Measurements from ENCODE around the gene TEKT3.

TEKT3 gene

DNA sequence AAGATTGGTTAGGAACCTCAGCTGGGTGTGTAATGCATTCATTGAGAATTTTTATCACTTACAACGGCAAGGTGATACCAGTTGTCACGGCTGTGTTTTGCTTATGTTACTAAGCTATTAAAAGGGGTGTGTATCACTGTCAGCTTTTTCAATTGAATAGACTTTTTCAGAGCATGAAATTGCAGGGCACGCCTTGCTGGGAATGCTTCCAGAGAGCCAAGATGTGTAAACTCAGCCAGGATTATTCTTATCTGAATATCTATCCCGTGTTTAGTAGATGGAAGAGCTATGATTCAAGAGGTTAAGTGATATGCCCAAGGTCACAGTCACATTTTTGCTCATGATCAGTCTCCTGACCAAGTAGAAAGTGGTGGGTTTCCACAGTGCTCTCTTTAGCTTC lies 6.6 kb upstream of the TEKT3 start:
- no peak for DNase-seq

DNA sequence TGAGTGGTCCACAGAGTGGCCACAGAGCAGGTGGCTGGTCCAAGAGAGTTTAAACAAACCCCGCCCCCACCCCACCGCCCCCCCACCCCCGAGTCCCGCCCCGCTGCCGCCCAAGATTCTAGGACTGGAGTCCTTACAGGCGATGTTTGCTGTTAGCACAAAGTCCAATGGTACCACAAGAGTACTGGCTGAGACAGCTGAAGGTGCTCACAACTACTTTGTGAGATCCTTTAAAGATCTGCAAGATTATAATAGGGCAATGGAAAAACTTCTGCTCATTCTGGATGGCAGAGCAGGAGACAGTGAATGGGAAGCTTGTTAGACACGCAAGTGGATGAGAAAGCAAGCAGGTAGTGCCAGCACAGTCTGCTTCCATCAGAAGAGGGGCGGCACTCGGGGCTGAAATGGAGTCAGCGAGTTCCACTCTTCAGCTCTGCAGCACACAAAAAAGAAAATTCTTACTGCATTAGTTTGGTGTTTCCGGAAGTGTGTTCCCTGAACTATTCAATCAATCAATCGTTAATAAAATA lies 4.7 kb upstream of the TEKT3 start:
- DNase-seq = no peak

DNA sequence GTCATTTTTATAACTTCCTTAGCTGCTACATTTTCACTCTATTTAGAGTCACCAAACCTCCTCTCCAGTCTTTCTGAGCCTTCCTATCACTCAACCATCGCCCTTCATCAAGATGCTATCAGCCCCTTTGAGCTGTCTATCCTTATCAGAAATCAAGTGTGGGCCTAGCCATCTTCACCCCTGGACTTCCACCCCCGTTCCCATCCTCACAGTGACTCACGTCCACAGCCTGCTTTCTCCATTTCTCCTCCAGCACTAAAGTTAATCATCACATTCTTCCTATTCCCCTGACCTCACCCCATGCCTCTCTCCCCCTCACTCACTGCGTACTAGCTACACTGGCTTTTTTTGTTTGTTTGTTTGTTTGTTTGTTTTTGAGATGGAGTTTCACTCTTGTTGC lies 2.4 kb upstream of the TEKT3 start:
- DNase-seq = no peak

DNA sequence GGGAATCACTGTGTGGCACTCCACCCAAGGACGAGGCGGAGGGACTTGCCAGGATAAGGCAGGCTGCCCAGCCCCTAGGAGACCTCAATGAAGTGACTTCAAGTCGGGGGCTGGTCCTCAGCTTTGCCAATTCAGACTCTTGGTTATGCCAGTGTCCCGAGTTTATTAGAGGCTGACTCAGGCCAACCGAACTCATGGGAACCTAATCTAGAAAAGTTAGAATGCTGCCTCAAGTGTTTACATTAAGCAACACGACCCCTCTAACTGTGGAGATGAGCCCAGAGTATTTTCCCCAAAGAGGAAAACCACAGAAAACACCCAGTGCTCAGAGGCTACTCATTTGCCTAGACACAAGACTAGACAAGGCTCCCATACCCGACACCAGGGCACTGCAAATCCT lies 1.1 kb upstream of the TEKT3 start:
- DNase-seq = no peak

DNA sequence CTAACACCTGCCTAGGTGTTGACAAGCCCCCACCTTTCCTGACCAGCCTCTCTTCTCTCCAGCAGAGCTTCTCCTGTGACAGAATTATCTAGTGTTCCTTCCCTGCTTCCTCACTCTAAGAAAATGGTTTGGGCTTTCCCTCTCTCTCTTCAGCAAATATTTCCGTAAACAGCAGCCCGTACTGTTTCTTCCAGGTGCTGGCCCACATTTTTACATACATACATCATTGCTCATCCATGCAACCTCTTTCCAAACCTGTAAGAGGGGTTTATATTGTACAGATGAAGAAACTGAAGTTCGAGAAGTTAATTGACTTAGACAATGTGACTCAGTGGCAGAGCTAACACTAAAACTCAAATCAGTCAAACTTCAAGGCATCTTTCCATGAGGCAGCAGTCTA lies 569 bp upstream of the TEKT3 start:
- no peak for DNase-seq

DNA sequence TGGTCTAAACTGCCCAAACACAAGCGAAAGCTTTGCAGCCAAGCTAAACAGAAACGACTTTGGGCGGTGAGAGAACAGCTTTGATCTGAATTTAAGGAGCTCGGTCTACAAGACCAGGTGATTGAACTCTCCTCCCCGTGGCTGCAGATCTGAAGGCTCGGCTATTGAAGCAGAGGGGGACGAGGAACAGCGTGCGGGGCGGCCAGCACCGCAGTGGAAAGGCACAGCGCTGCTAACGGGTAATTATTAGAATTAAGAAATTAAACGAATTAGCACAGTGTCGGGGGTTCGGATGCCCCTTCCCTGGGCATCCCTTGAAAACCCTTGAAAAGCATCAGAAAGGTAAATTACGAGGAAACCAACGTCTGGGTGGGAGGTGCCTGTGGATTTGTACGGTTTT lies 431 bp downstream of the TEKT3 start:
- no peak for DNase-seq

DNA sequence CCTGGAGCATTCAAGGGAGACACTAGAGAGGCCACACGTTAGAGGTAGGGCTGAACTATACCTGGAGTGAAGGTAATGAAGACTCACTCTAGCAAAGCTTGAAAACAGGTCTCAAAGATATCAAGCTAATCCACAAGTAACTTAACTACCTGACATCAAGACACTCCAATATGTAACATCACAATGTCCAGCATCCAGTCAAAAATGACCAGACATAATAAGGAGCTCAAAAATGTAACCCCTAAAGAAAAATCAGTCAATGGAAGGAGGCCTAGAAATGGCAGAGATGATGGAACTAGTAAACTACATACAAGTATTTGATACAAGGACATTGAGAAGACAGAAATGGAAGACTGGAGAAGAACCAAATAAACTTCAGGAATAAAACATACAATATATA lies 6.0 kb downstream of the TEKT3 start:
- DNase-seq = no peak

DNA sequence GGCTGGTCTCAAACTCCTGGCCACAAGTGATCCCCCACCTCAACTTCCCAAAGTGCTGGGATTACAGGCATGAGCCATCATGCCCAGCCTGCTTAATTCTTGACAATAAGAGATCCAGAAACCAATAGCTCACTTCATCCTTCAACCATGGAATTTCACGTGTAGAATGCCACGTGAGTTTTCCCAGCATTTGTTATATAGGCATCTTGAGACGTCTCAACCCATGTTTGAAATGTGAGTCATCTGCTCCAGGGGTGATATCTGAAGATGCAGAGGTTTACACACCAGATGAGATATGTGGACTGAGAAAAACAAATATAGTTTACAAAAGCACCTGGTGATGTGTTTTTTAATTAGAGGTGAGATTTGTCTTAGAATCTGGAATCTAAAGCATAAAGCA lies 7.1 kb downstream of the TEKT3 start:
- DNase-seq = no peak

DNA sequence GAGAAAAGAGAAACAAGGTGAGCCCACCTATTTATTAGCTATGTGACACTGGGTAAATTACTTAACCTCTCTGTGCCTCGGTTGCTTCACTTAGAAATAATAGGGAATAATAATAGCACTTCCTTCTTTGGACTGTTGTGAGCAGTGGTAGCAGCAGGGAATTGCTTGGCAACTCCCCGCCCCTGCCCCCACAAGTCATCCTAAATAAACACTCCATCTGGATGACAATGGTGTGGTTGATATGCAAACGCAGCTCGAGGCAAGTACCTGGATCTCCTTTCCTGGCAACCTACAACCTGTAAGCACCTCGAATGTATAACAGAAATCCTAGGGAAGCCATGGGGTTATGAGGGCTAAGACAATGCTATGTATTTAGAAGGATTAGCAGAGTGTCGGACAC lies 9.1 kb downstream of the TEKT3 start:
- DNase-seq = no peak

DNA sequence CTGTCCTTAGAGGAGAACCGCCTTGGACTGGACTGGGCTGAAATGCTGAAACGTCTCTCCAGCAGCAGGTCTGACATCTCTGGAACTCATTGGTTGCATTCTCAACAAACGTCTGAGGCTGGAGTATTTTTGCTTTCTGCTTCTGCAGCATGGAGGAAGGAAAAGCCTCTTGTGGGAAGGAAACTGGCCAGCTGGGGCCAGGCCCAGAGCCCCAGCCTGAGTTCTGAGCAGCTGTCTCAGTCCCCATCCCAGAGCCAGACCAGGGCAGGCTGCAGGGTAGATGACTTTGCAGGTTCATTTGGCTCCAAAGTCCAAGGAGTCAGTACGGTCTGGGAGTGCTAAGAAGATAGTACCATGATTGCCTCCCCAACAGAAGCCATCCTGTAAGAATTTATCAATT lies 18.3 kb downstream of the TEKT3 start:
- DNase-seq = no peak

DNA sequence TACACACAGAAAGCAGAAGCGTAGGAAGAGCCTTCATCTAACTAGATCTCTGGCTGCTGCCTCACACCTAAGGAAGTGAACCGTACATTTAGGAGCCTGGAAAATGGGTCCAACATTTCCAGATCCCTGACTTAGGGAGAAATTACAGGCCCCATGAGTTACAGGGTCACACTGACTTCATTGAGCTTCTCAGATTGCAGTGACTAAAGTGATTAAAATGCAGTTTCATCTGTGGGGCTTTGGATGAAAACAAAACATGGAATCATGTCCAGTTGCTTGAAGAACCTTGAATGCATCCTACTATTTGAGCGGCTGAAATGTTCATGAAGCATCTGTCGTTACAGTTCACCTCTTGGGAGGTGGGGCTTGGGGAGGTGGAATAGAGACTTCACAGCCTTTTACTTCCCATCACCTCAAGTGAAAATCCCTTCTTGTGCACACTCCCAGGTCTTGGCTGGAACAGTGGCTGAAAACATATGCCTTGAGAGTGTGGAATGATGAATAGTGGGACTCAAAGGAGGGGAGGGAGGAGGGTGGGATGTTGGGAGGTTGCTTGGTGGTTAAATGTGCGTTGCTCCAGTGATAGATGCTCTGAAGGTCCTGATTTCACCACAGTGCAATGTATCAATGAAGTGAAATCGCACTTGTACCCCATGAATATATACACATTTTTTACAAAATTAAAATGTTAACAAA lies 19.7 kb downstream of the TEKT3 start:
- no peak for DNase-seq

DNA sequence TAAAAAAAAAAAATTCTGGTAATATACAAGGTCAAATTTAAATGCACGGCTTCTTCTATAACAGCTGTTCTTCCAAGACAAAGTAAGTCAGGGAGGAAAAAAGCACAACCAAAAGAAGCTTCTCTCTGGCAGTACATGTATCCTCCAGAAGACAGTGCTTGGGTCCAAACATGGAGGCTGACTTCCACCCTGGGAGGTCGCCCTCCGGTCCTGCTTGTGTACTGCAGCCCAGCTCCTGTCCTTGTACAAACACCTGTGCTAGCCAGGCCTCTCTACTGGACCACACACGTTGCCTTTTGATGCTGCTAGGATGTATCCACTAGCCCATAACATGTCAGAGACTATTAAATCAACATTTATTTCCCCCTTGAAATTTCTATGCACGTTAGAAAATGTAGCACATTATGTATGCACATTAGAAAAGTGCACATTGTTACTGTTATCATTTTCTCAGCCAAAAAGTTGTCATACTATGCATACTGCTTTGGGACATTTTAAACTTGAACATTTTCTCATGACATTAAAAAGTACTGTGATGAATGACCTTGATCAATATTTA lies 21.9 kb downstream of the TEKT3 start:
- no peak for DNase-seq

DNA sequence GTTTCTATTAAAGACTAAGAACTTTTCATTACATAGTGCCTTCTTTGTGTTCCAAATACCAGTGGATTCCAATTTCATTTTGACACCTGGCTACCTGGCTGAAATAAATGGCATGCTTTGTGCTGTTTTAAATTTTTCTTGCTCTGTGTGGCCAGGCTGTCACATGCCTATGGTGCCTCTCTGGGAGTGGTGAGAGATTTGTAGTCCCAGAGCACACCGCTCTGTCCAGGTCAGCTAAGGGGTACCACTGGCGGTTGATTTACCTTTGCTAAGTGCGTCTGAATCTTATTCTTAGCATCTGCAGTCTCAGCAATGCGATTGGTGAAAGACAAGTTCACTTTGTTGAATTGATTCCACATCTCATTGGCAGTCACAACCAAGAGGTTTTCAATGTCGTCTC lies 29.4 kb downstream of the TEKT3 start:
- no peak for DNase-seq

DNA sequence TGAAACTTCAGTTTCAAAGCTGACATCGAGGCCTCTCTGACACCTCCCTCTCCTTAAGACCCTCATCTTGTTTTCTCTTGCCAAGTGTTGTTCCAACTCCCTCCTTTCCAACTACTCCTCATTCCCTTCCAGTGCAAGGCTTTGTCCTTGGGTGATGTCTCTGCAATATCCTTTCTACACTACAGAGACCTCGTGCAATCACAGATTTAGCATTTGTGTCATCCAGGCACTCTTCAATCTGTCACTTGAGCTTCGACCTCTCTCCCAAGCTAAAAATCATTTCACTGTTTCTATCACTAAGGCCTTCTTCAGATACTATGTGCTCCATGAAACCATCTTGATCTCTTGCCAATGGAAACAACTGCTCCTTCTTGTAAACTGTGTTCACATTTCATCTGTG lies 31.6 kb downstream of the TEKT3 start:
- DNase-seq = no peak

DNA sequence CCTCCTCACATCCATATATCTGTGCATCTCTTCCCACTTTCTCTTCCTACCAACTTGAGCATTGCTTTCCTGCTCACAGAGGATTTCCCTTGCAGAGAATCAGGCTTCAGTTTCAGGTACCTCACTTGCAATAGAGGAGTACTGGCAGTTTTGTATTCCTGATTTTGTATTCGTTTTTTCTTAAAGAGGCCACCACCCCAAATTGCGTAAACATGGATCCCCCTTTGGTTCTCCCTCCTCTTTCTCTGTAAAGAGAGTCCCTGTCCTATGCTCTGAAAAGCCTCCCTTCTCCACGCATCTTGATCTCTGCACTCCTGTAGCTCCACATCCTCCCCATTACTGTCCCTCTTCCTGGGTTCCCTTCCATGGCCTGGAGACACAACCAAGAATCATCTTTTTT lies 32.2 kb downstream of the TEKT3 start:
- DNase-seq = no peak

DNA sequence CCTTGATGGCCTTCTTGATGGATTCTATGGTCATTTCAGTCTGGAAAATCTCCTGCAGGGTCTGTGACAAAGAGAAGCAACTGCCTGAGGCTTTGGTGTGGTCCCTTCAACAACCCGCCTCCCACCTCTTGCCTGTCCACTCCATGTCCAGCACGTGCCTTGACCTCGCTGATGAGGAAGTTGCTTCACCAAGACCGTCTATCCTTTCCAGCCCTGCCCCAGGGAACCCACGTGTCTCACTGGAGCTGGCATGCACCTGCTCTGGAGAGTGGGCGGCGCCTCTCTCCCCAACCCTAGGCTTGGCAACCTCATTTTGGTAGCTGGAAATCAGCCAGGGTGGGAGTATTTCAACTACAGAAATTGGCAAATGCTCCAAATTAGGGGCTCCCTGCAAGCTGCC lies 32.6 kb downstream of the TEKT3 start:
- DNase-seq = no peak

DNA sequence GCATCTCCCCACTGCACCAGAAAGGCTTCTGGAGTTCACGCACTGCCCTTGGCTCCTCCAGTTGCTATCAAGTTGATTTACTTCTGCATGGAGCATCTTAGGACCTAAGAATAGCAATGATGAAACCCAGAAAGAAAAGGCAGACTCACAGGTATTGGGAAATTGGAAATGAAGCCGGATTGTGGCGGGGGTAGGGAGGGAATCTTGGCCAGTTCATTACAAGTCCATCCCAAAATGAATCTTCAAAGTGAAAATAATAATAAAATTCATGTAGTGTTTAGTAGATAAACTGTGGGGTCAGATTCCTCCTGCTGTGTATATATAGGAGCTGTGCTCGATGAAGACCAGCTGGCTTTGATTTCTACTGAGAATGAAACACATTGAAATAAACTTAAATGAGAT lies 33.7 kb downstream of the TEKT3 start:
- DNase-seq = no peak

DNA sequence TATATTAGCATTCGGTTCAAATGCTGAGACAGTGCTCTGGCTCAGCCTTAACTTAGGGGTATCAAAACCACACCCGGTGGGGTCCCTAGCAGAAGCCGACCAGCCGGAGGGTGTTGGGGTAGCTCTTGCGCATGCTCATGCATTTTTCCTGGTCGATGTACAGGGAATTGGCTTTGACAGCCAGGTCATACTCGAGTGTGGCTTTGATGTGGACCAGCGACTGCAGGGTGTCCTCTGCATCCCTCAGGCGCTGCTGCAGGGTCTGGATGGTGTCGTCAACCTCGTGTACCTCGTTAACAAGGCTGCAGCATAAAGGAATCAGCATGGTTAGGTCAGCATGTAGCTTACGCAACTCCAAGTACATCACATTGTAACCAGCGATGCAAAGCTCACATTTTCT lies 37.5 kb downstream of the TEKT3 start:
- no peak for DNase-seq

DNA sequence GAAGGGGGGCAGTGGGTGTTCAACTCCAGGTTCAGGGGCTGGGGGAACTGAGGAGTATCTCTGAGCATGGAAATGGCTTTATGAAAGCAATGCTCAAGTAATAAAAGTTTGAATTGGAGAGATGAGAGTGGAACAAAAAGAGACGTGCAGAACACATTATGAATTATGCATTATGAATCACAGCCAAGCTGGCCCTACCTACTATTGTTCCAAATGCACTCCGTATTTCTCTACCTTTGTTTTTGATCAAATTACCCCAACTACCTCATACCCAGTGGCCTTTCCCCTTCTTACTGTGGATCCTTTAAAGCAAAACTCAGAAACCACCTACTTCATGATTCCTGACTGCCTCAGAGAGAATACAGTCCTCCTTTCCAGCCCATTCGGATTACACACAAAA lies 38.1 kb downstream of the TEKT3 start:
- no peak for DNase-seq

DNA sequence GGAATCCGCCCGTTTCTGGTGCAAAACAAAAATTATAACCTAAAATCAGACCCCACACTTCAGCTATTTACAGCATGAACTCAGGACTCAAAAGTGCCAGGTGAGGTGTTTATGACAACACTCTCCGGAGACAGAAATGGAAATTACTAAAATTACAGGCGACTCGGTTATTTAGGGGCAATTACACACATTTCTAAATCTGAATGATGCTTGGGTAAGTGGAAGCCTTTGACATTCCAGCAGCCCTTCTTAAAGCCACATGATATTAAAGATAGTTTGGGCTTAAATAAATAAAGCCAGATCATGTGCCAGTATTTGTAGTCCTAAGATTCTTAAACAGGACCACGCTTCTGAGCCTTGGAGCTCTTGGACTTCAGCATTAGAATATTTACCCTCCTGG lies 39.6 kb downstream of the TEKT3 start:
- no peak for DNase-seq

DNA sequence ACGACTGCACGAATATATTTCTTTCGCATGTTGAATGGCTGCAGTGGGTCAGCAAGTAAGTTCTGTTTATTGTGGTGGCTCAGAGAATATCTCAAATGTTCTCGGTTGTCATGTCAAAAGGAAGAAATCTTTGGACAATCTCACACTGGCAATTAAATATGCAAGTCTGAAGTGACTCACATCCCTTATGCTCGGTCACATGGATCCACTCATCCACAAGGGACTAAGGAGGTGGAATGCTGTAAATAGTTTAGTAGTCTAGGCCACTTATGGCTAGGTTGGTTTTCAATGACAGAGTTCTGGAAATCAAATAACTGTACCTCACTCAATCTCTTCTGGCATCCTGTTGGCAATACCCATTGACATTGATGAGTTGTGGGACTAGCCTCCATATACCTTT lies 43.2 kb downstream of the TEKT3 start:
- no peak for DNase-seq

DNA sequence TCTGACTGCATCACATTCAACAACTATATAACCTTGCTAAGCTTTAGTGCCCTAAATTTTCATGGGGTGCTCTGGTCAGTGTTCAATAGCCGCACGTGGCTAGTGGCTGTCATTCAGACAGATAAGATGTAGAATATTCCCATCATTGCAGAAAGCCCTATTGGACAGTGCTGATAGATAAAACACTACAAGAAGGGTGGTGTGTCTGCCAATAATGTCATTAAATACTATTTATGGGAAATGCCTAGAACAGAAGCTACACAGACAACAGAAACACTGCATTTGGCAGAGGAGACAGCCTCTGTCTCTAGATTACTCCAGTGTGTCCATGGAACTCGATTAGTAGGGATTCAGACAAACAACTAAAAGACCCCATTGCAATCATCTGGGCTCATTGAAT lies 47.8 kb downstream of the TEKT3 start:
- DNase-seq = no peak

DNA sequence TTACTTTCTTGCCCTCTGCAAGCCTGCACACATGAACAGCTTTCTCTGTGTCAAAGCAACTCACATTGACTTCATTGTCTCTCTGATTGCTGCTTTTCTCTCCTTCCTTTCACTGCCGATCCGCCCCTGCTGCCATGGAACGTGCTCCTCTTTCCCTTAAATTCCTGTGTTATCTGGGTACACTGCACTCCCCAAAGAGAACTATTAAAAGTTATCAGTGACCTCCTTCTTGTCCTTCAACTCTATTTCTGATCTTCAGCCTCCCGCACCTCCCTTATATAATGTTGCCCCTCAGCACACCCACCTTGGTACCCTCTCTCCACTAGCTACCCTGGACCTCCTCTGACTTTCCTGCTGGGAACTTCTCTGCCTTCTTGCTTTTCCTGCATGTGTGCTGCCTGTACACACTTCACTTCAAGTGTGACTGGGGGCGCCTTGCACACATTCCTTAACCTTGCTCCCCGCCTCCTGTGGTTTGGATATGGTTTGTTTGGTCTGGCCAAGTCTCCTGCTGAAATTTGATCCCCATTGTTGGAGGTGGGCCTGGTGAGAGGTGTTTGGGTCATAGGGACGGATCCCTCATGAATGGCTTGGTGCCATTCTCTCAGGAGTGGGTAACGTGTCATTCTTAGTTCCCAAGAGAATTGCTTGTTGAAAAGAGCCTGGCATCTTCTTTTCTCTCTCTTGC lies 49.6 kb downstream of the TEKT3 start:
- no peak for DNase-seq

DNA sequence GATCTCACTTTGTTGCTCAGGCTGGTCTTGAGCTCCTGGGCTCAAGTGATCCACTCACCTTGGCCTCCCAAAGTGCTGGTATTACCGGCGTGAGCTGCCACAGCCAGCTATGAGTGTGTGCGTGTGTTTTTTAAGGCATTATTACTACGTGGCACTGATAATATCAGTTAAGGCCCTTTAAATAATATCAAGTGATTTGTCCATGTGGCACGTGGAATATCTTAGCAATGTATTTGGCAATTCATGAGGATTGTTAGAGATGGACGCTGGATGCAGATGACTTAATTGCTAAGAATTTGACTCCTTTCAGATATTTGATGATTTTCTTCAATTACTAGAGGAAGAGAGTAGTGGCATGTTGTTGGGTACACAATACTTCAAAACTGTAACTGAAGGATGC lies 50.8 kb downstream of the TEKT3 start:
- DNase-seq = no peak
